K562 (cell line): ENCODE results near the gene SH3BP5L. TPM values are rescaled to one million over a fixed set of nuclear protein-coding genes. Genes with fewer than 3 reads are reported as not detected.
A peak's percentile ranks its signal among the peaks of the same experiment; 100 is the strongest.

ENCODE experiments used
- ARID1B ChIP-seq: fragments of 450-650 bp; IDR thresholded peaks from 2 replicates; pipeline ENCODE4 v1.6.1; 2016; ENCODE audit warnings: antibody characterized with exemption, mild to moderate bottlenecking, inconsistent platforms
- BCOR ChIP-seq: fragments of 450-650 bp; IDR thresholded peaks from 2 replicates; pipeline ENCODE4 v1.6.1; 2016
- CBX5 ChIP-seq: IDR thresholded peaks from 2 replicates; pipeline ENCODE4 v1.6.1; 2014; ENCODE audit warnings: low read depth, borderline replicate concordance
- MXD1 ChIP-seq: fragments of 250-450 bp; sonication (Bioruptor Pico); IDR thresholded peaks from 2 replicates; pipeline ENCODE4 v1.8.0; 2021; ENCODE audit warnings: borderline replicate concordance, mild to moderate bottlenecking, moderate library complexity; ENCODE audit not compliant: poor library complexity, severe bottlenecking
- NKRF ChIP-seq: fragments of 450-650 bp; IDR thresholded peaks from 2 replicates; pipeline ENCODE4 v1.6.1; 2016; ENCODE audit warnings: borderline replicate concordance
- PRDM10 ChIP-seq: fragments of 450-650 bp; IDR thresholded peaks from 2 replicates; pipeline ENCODE4 v1.6.1; 2018; ENCODE audit not compliant: partially characterized antibody
- PRPF4 ChIP-seq: fragments of 200-400 bp; formaldehyde crosslinking; IDR thresholded peaks from one replicate; pipeline ENCODE4 v1.6.1; 2017; ENCODE audit warnings: low read length, low read depth, mild to moderate bottlenecking; ENCODE audit not compliant: insufficient read depth, poor library complexity, severe bottlenecking
- SMC3 ChIP-seq: conservative IDR thresholded peaks from 2 replicates; pipeline ENCODE4 v1.6.1; 2011; ENCODE audit warnings: low read depth, low read length, improper control_type of control experiment; ENCODE audit not compliant: insufficient read depth
- TBP ChIP-seq: optimal IDR thresholded peaks from 2 replicates; pipeline ENCODE3; 2011; ENCODE audit warnings: low read depth, low read length, improper control_type of control experiment
- TCF7 ChIP-seq: sonication (generic); IDR thresholded peaks from 2 replicates; pipeline ENCODE4 v1.6.1; 2016; ENCODE audit warnings: antibody characterized with exemption, borderline replicate concordance
- TOE1 ChIP-seq, 2 experiments: fragments of 450-650 bp in 1 of 2; sonication (generic) in 1 of 2; formaldehyde crosslinking in 1 of 2; IDR thresholded peaks; 2 replicates each; pipeline versions ENCODE4 v1.7.1 to v1.8.0; 2016 to 2022; ENCODE audit warnings: borderline replicate concordance in 2 of 2, mild to moderate bottlenecking in 2 of 2, antibody characterized with exemption in 1 of 2, inconsistent platforms in 1 of 2, low read depth in 1 of 2, missing genetic modification reagents in 1 of 2, moderate library complexity in 1 of 2
- ZBTB2 ChIP-seq: fragments of 450-650 bp; IDR thresholded peaks from 2 replicates; pipeline ENCODE4 v1.6.1; 2016; ENCODE audit warnings: antibody characterized with exemption
- ZNF41 ChIP-seq: fragments of 250-450 bp; sonication (Bioruptor Pico); conservative IDR thresholded peaks from 2 replicates; pipeline ENCODE4 v1.4.0; 2020; ENCODE audit warnings: mild to moderate bottlenecking
- ZNF551 ChIP-seq: fragments of 250-450 bp; sonication (Bioruptor Pico); IDR thresholded peaks from 2 replicates; pipeline ENCODE4 v1.5.0; 2021; ENCODE audit warnings: mild to moderate bottlenecking, moderate library complexity
- ZSCAN29 ChIP-seq: fragments of 450-650 bp; IDR thresholded peaks from 2 replicates; pipeline ENCODE4 v1.6.1; 2017
- polyA plus RNA-seq, 8 experiments: library from polyadenylated mRNA; depleted of rRNA in 4 of 8; stranded (reverse) in 5 of 8; unstranded in 3 of 8; fragments of >200 nt; fragmentation: Nextera tagmentation in 2 of 8; fragmentation: Illumina TruSeq in 1 of 8; extraction: Ambion mirVana in 2 of 8; extraction: Trizol in 1 of 8; gene quantifications; 2 replicates each; pipeline versions ENCODE4 v1.2.1 to v1.2.3, GENCODE V29; 2011 to 2014; ENCODE audit warnings: inconsistent platforms in 1 of 8, missing spikeins in 1 of 8
- total RNA-seq, 7 experiments: library from RNA; depleted of rRNA in 6 of 7; stranded (reverse); fragments of >200 nt in 6 of 7; fragmentation: Illumina TruSeq in 2 of 7; extraction: Trizol in 2 of 7; gene quantifications; 2 replicates each; pipeline versions ENCODE4 v1.2.1 to v1.2.3, GENCODE V29; 2011 to 2021; ENCODE audit warnings: low replicate concordance in 1 of 7
- TF ChIP-seq, protein P1 (sequence below): fragments of 450-650 bp; IDR thresholded peaks from 2 replicates; pipeline ENCODE4 v1.6.1; 2016; ENCODE audit warnings: missing biosample characterization, missing genetic modification characterization
- TF ChIP-seq, protein P2 (sequence below): sonication (generic); formaldehyde crosslinking; IDR thresholded peaks from 2 replicates; pipeline ENCODE4 v1.8.0; 2022; ENCODE audit warnings: missing genetic modification reagents, mild to moderate bottlenecking, borderline replicate concordance

The SH3BP5L gene
- total and polyA plus RNA-seq, 9 of the 15 experiments (the other 6 are each of a cell fraction or from before 2014, with no cell fraction given), result 1.9 to 26.5 (median 15.8) TPM

DNA sequence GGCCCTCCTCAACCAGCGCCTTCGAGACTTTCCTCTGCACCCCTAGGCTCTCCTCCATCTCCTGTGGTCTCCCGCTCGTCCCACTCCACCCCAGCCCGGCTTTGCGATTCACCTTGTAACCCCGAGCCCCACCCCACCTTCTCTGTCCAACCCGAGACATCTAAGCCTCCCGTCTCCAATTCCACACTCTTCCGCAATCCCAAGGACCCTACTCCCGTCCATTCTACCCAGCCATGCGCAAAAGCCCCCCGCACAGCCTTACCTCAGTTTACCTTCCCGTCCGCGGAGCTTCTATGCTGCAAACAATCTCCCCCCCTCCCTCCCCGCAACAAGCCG, 174 bp downstream of the SH3BP5L start (continued):
- TF ChIP-seq TBP (no peak), PRPF4 (no peak), PRDM10 (peak; percentile 43), MXD1 (no peak), CBX5 (no peak), ZBTB2 (0 out of 2 replicates have a peak, but pooled peaks have one; percentile 44), BCOR (peak; percentile 96), NKRF (peak; percentile 84), ARID1B (peak; percentile 57; the same call in 1 of the 2 replicates), ZNF551 (no peak), SMC3 (no peak), ZSCAN29 (no peak), TOE1 (IDR thresholded peaks at IDR 0.05; ENCODE audit: borderline replicate concordance) (peak; percentile 67; the same call in 1 of the 2 replicates), TOE1 (CRISPR knock-in tag; IDR thresholded peaks at IDR 0.05; ENCODE audit: borderline replicate concordance, low read depth) (no peak), ZNF41 (CRISPR knock-in tag) (no peak), TCF7 (no peak)
- TF ChIP-seq, protein P1, sequence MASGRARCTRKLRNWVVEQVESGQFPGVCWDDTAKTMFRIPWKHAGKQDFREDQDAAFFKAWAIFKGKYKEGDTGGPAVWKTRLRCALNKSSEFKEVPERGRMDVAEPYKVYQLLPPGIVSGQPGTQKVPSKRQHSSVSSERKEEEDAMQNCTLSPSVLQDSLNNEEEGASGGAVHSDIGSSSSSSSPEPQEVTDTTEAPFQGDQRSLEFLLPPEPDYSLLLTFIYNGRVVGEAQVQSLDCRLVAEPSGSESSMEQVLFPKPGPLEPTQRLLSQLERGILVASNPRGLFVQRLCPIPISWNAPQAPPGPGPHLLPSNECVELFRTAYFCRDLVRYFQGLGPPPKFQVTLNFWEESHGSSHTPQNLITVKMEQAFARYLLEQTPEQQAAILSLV (tag), result no peak
- TF ChIP-seq, protein P2, sequence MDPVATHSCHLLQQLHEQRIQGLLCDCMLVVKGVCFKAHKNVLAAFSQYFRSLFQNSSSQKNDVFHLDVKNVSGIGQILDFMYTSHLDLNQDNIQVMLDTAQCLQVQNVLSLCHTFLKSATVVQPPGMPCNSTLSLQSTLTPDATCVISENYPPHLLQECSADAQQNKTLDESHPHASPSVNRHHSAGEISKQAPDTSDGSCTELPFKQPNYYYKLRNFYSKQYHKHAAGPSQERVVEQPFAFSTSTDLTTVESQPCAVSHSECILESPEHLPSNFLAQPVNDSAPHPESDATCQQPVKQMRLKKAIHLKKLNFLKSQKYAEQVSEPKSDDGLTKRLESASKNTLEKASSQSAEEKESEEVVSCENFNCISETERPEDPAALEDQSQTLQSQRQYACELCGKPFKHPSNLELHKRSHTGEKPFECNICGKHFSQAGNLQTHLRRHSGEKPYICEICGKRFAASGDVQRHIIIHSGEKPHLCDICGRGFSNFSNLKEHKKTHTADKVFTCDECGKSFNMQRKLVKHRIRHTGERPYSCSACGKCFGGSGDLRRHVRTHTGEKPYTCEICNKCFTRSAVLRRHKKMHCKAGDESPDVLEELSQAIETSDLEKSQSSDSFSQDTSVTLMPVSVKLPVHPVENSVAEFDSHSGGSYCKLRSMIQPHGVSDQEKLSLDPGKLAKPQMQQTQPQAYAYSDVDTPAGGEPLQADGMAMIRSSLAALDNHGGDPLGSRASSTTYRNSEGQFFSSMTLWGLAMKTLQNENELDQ (CRISPR knock-in tag), result no peak
